SK-N-SH treated with all-trans-retinoic acid at 6 μM for 48 hours (cell line): ENCODE data around the gene MCM7.

ENCODE experiments used
- ATAC-seq: fragments of 200-7000 bp; cut with Tn5 transposase; 3 replicates; pipeline ENCODE4 v1.9.1; 2020; ENCODE audit warnings: mild to moderate bottlenecking, moderate library complexity
- ARNTL ChIP-seq: fragments of 450-650 bp; formaldehyde crosslinking; IDR thresholded peaks from 2 replicates; pipeline ENCODE4 v1.5.0; 2020; ENCODE audit warnings: low read depth, mild to moderate bottlenecking, moderate library complexity, borderline replicate concordance
- BACH2 ChIP-seq: fragments of 250-450 bp; sonication (Bioruptor Pico); IDR thresholded peaks from 2 replicates; pipeline ENCODE4 v1.9.0; 2021; ENCODE audit warnings: mild to moderate bottlenecking, borderline replicate concordance
- CREB5 ChIP-seq: fragments of 250-450 bp; sonication (Bioruptor Pico); IDR thresholded peaks from 2 replicates; pipeline ENCODE4 v1.5.1; 2020; ENCODE audit warnings: low read depth, mild to moderate bottlenecking, moderate library complexity
- CSDC2 ChIP-seq: fragments of 250-450 bp; sonication (Bioruptor Pico); IDR thresholded peaks from 2 replicates; pipeline ENCODE4 v1.5.0; 2020; ENCODE audit warnings: mild to moderate bottlenecking, moderate library complexity
- CSRNP3 ChIP-seq: fragments of 250-450 bp; sonication (Bioruptor Pico); IDR thresholded peaks from 2 replicates; pipeline ENCODE4 v1.5.1; 2021; ENCODE audit warnings: mild to moderate bottlenecking, moderate library complexity
- ESRRG ChIP-seq: fragments of 250-450 bp; sonication (Bioruptor Pico); IDR thresholded peaks from 2 replicates; pipeline ENCODE4 v1.6.1; 2021; ENCODE audit warnings: mild to moderate bottlenecking
- GLIS3 ChIP-seq: fragments of 250-450 bp; sonication (Bioruptor Pico); IDR thresholded peaks from 2 replicates; pipeline ENCODE4 v1.5.0; 2020; ENCODE audit warnings: mild to moderate bottlenecking, moderate library complexity
- OSR1 ChIP-seq: fragments of 250-450 bp; sonication (Bioruptor Pico); IDR thresholded peaks from 2 replicates; pipeline ENCODE4 v1.8.0; 2022; ENCODE audit warnings: moderate library complexity, mild to moderate bottlenecking, inconsistent platforms
- PATZ1 ChIP-seq: fragments of 250-450 bp; sonication (Bioruptor Pico); IDR thresholded peaks from 2 replicates; pipeline ENCODE4 v1.8.0; 2020; ENCODE audit warnings: mild to moderate bottlenecking, moderate library complexity, borderline replicate concordance
- POU6F1 ChIP-seq: fragments of 250-450 bp; sonication (Bioruptor Pico); IDR thresholded peaks from 2 replicates; pipeline ENCODE4 v1.8.0; 2021; ENCODE audit warnings: low read depth, mild to moderate bottlenecking, moderate library complexity, borderline replicate concordance
- PPARA ChIP-seq: fragments of 250-450 bp; sonication (Bioruptor Pico); IDR thresholded peaks from 2 replicates; pipeline ENCODE4 v1.5.0; 2020; ENCODE audit warnings: mild to moderate bottlenecking, borderline replicate concordance
- RARB ChIP-seq: fragments of 250-450 bp; sonication (Bioruptor Pico); IDR thresholded peaks from 2 replicates; pipeline ENCODE4 v1.8.0; 2021; ENCODE audit warnings: mild to moderate bottlenecking, moderate library complexity
- TCF4 ChIP-seq: fragments of 250-450 bp; sonication (Bioruptor Pico); IDR thresholded peaks from 2 replicates; pipeline ENCODE4 v1.8.0; 2021; ENCODE audit warnings: mild to moderate bottlenecking, moderate library complexity, borderline replicate concordance
- TOX ChIP-seq: fragments of 250-450 bp; sonication (Bioruptor Pico); IDR thresholded peaks from 2 replicates; pipeline ENCODE4 v1.8.0; 2021; ENCODE audit warnings: mild to moderate bottlenecking, moderate library complexity, borderline replicate concordance
- TSHZ2 ChIP-seq: fragments of 250-450 bp; sonication (Bioruptor Pico); IDR thresholded peaks from 2 replicates; pipeline ENCODE4 v1.5.0; 2020; ENCODE audit warnings: mild to moderate bottlenecking, moderate library complexity
- ZFP30 ChIP-seq: fragments of 450-650 bp; formaldehyde crosslinking; IDR thresholded peaks from 2 replicates; pipeline ENCODE4 v1.5.0; 2022; ENCODE audit warnings: mild to moderate bottlenecking, moderate library complexity
- ZNF565 ChIP-seq: fragments of 450-650 bp; formaldehyde crosslinking; conservative IDR thresholded peaks from 2 replicates; pipeline ENCODE4 v1.5.0; 2020; ENCODE audit warnings: low read depth, mild to moderate bottlenecking, moderate library complexity
- ZNF8 ChIP-seq: fragments of 450-650 bp; formaldehyde crosslinking; IDR thresholded peaks from 2 replicates; pipeline ENCODE4 v1.5.0; 2020; ENCODE audit warnings: mild to moderate bottlenecking, moderate library complexity

The MCM7 gene

GRCh38 chr7:100091411-100092181, 9.6 kb downstream of the MCM7 start:
- TF ChIP-seq OSR1 (CRISPR knock-in tag): no peak
- TF ChIP-seq GLIS3: peak; percentile 80
- peak; percentile 21; the same call in 1 of the 2 replicates for TF ChIP-seq RARB (CRISPR knock-in tag)
- peak; percentile 20; the same call in 1 of the 2 replicates for TF ChIP-seq CREB5 (CRISPR knock-in tag)
- peak; percentile 34; the same call in 1 of the 2 replicates for TF ChIP-seq PATZ1 (CRISPR knock-in tag)
- TF ChIP-seq POU6F1: no peak
- no peak for TF ChIP-seq BACH2
- no peak for TF ChIP-seq ZNF8
- TF ChIP-seq TCF4 (CRISPR knock-in tag): peak; percentile 29; the same call in 1 of the 2 replicates
- TF ChIP-seq TSHZ2 (CRISPR knock-in tag): 0 out of 2 replicates have a peak, but pooled peaks have one; percentile 14
- TF ChIP-seq TOX (CRISPR knock-in tag): 0 out of 2 replicates have a peak, but pooled peaks have one; percentile 16
- peak; percentile 65; the same call in 1 of the 2 replicates for TF ChIP-seq CSRNP3 (CRISPR knock-in tag)
- ATAC-seq: peak; percentile 7

- ATAC-seq: peak; percentile 1
- TF ChIP-seq ESRRG (CRISPR knock-in tag): no peak
- TF ChIP-seq TOX (CRISPR knock-in tag): no peak
- no peak for TF ChIP-seq ARNTL
- TF ChIP-seq, all 23 proteins: peak for 0
Measured at GRCh38 chr7:100090527-100091410, 10.4 kb downstream of the MCM7 start.

GRCh38 chr7:100089458-100090196, 11.6 kb downstream of the MCM7 start:
- ATAC-seq: peak; percentile 2
- TF ChIP-seq OSR1 (CRISPR knock-in tag): no peak
- no peak for TF ChIP-seq CSDC2 (CRISPR knock-in tag)
- no peak for TF ChIP-seq ZNF565 (CRISPR knock-in tag)
- TF ChIP-seq PPARA (CRISPR knock-in tag): no peak
- no peak for TF ChIP-seq PATZ1 (CRISPR knock-in tag)
- no peak for TF ChIP-seq BACH2
- no peak for TF ChIP-seq ARNTL
- TF ChIP-seq CSRNP3 (CRISPR knock-in tag): no peak
- no peak for TF ChIP-seq ZNF8
- no peak for TF ChIP-seq ZFP30 (CRISPR knock-in tag)
- TF ChIP-seq GLIS3: no peak
